ENCODE results near the gene ITFG1.
"Not testable (repeated sequence)": the region's sequence is repeated elsewhere in the genome, so short reads cannot be mapped to it uniquely, and the experiment has no call there.

Gene ITFG1

DNA sequence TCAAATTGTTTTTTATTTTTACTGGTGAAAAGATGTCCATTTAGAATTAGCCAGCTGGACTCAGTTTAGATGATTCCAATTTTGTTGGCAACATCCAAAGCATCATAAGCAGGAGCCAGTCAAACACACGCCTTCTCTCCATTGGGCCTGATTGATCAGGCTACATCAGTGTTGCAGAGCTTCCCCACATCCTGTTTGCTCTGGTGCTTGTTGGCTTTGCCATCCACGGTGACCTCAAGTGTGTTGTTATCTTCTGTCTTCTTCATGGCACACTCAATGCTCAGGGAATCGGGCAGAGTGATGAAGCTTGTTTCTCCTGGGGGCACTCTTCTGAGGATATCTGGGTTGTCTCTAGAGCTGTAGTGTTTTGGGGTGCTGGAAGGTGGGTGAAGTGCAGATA, 310.8 kb downstream of the ITFG1 start:
- peaks cover 4 to 7% of the 10 kb centered on the region in 2 donors for H3K27me3 ChIP-seq (ENCODE audit: control insufficient read depth in 2 of 2, insufficient read depth in 2 of 2, low read length in 2 of 2)
- no peak overlapping the region for H3K9ac ChIP-seq (ENCODE audit: low read depth in 1 of 2, low read length in 2 of 2)
- peaks cover 4 to 5% of the 10 kb centered on the region in 2 donors for H3K36me3 ChIP-seq (ENCODE audit: control insufficient read depth in 2 of 2, insufficient read depth in 2 of 2, low read length in 2 of 2)
- no peak overlapping the region for H3K4me3 ChIP-seq (ENCODE audit: low read length in 2 of 2)
- H3K27ac ChIP-seq (ENCODE audit: low read depth in 2 of 2, low read length in 2 of 2) = no peak overlapping the region
- no peaks in the 10 kb centered on the region for H3K9me3 ChIP-seq (ENCODE audit: control insufficient read depth in 2 of 2, low read length in 2 of 2)
- no peaks in the 10 kb centered on the region for H3K4me1 ChIP-seq (ENCODE audit: control insufficient read depth in 2 of 2, insufficient read depth in 2 of 2, low read length in 2 of 2)

DNA sequence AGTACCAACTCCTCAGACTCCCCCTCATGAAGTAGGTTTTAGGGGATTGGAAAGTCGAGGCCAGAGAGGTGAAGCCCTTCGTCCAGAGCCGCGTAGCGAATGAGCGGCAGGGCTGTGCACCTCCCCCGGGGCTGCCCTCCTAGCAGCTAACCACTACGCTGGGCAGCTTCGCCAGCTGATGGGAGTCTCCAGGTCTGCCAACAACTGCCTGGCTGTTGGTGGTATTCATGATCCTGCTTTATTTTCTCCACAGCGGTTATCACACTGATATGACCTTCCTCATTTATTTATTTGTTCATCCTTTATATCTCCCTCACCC, 316.3 kb downstream of the ITFG1 start:
- Histone ChIP-seq H3K27me3 (ENCODE audit: control insufficient read depth in 2 of 2, insufficient read depth in 2 of 2, low read length in 2 of 2) (peaks cover 12 to 20% of the 10 kb centered on the region in 2 donors), H3K4me1 (ENCODE audit: control insufficient read depth in 2 of 2, insufficient read depth in 2 of 2, low read length in 2 of 2) (peaks cover 9 to 13% of the 10 kb centered on the region in 2 donors), H3K9ac (ENCODE audit: low read depth in 1 of 2, low read length in 2 of 2) (no peak overlapping the region), H3K4me3 (ENCODE audit: low read length in 2 of 2) (peak overlapping the region; percentile 40 to 69), H3K36me3 (ENCODE audit: control insufficient read depth in 2 of 2, insufficient read depth in 2 of 2, low read length in 2 of 2) (no peaks in the 10 kb centered on the region), H3K9me3 (ENCODE audit: control insufficient read depth in 2 of 2, low read length in 2 of 2) (no peaks in the 10 kb centered on the region), H3K27ac (ENCODE audit: low read depth in 2 of 2, low read length in 2 of 2) (no peak overlapping the region)

DNA sequence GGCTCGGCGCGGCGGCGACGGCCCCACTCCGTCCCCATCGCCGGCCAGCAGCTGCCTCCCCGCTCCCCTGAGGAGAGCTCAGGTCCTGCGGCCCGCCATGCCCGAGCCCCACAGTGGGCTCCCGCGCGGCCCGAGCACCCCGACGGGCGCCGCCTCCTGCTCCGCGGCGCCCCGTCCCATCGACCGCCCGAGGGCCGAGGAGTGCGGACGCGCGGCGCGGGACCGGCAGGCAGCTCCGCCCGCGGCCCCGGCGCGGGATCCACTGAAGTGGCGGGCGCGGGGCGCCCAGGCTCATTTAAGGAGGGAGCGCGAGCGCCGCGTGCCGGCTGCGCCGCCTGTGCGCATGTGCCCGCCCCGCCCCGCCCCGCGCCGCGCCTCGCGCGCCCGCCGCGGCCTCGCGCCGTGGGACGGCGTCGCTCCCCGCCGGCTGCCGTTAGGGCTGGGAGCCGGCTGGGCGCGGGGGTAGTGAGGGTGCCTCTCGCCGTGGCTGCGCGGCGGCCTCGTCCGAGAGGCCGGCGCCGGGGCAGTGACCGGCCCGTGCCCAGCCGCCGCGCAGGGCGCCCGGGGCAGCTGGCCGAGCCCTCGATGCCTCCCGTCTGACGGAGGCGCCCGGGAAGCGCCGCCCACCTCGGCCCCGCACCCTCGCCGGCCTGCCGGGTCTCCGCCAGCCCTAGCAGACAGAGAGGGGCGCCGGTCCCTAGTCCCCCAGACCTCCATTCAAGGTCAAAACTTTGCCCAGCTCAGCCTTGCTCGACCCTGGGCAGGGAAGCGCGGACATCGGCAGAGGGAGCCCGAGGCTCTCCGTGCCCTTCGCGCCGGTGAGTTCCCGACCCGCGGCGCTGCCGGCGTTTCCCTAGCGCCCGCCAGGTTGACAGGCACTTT, 316.9 kb downstream of the ITFG1 start, which contains the start of gene NETO2:
NETO2 (minus strand) TSS at position 269 of the 882 bp plus-strand sequence. CDS start 333 bp downstream, outside the sequence.
- peak within 1 kb of the TSS; percentile 72 to 86 for H3K4me3 ChIP-seq (ENCODE audit: low read length in 2 of 2)
- H3K9ac ChIP-seq (ENCODE audit: low read depth in 1 of 2, low read length in 2 of 2) = peak within 1 kb of the TSS in 1 of 2 donors; percentile 38
- H3K27me3 ChIP-seq (ENCODE audit: control insufficient read depth in 2 of 2, insufficient read depth in 2 of 2, low read length in 2 of 2) = peaks cover 12 to 20% of the 10 kb centered on the region in 2 donors
- peaks cover 9 to 13% of the 10 kb centered on the region in 2 donors for H3K4me1 ChIP-seq (ENCODE audit: control insufficient read depth in 2 of 2, insufficient read depth in 2 of 2, low read length in 2 of 2)
- H3K27ac ChIP-seq (ENCODE audit: low read depth in 2 of 2, low read length in 2 of 2) = peak within 1 kb of the TSS in 1 of 2 donors; percentile 63
- no peaks in the 10 kb centered on the region for H3K36me3 ChIP-seq (ENCODE audit: control insufficient read depth in 2 of 2, insufficient read depth in 2 of 2, low read length in 2 of 2)
- H3K9me3 ChIP-seq (ENCODE audit: control insufficient read depth in 2 of 2, low read length in 2 of 2) = no peaks in the 10 kb centered on the region

DNA sequence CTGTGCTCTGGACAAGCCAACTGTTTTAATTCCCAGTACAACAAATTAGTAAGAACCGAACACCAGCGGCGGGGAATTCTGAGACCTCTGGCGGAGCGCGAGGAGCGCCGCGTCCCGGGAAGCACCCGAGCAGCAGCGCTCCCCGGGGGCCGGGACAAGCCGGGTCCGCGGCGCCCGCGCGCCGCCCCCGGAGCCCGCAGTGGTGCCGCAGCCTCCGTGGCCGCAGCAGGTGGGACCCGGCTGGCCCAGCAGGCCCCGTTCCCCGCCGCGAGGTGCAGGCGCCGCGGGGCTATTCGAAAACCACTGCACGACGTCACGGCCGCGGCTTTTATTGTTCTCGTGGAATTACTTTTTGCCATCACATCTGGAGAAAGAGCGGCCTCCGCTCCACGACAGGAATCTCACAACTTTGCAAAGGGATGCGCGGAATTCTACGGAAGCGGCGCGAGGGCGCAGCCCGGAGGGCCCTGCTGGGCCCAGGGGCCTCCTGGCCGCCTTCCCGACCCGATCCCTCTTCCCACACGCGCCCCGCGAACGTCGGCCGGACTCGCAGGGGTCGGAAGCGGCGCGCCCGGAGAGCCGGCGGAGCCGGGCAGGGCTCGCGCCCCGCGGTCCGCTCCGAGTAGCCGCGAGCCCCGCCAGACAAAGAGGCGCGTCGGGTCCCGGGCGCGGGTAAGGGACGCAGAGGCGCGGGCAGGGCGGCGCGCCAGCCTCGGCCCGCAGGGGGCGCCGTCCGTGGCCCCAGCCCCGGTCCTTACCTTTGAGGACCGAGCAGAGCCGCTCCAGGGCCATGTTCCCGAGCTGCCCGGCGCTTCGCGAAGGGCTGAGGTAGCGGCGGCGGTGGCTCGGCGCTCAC, 317.8 kb downstream of the ITFG1 start:
- Histone ChIP-seq H3K4me1 (ENCODE audit: control insufficient read depth in 2 of 2, insufficient read depth in 2 of 2, low read length in 2 of 2) (peaks cover 9 to 13% of the 10 kb centered on the region in 2 donors), H3K9me3 (ENCODE audit: control insufficient read depth in 2 of 2, low read length in 2 of 2) (no peaks in the 10 kb centered on the region), H3K9ac (ENCODE audit: low read depth in 1 of 2, low read length in 2 of 2) (peak overlapping the region; percentile 32 to 38), H3K4me3 (ENCODE audit: low read length in 2 of 2) (peak overlapping the region; percentile 72 to 86), H3K27me3 (ENCODE audit: control insufficient read depth in 2 of 2, insufficient read depth in 2 of 2, low read length in 2 of 2) (peaks cover 12 to 20% of the 10 kb centered on the region in 2 donors), H3K27ac (ENCODE audit: low read depth in 2 of 2, low read length in 2 of 2) (peak overlapping the region in 1 of 2 donors; percentile 63), H3K36me3 (ENCODE audit: control insufficient read depth in 2 of 2, insufficient read depth in 2 of 2, low read length in 2 of 2) (no peaks in the 10 kb centered on the region)

DNA sequence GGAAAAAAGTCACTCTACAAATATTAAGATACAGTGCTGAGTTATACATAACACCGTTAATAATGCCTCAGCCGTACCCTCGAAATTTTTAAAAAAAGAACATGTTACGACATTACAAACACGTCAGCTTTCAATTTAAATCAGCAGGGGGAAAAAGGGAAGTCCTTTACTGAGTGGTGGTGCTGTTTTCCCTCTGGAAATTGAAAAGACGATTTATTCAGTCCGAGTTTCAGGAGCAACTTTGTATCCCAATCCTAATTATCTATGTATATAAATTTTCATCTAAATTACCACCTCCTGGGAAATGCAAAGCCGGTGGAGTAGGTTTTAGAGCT, 318.4 kb downstream of the ITFG1 start:
- Histone ChIP-seq H3K36me3 (ENCODE audit: control insufficient read depth in 2 of 2, insufficient read depth in 2 of 2, low read length in 2 of 2) (no peaks in the 10 kb centered on the region), H3K27me3 (ENCODE audit: control insufficient read depth in 2 of 2, insufficient read depth in 2 of 2, low read length in 2 of 2) (peaks cover 12 to 20% of the 10 kb centered on the region in 2 donors), H3K27ac (ENCODE audit: low read depth in 2 of 2, low read length in 2 of 2) (no peak overlapping the region), H3K9me3 (ENCODE audit: control insufficient read depth in 2 of 2, low read length in 2 of 2) (no peaks in the 10 kb centered on the region), H3K4me1 (ENCODE audit: control insufficient read depth in 2 of 2, insufficient read depth in 2 of 2, low read length in 2 of 2) (peaks cover 9 to 13% of the 10 kb centered on the region in 2 donors), H3K9ac (ENCODE audit: low read depth in 1 of 2, low read length in 2 of 2) (peak overlapping the region in 1 of 2 donors; percentile 32), H3K4me3 (ENCODE audit: low read length in 2 of 2) (peak overlapping the region; percentile 72 to 86)

DNA sequence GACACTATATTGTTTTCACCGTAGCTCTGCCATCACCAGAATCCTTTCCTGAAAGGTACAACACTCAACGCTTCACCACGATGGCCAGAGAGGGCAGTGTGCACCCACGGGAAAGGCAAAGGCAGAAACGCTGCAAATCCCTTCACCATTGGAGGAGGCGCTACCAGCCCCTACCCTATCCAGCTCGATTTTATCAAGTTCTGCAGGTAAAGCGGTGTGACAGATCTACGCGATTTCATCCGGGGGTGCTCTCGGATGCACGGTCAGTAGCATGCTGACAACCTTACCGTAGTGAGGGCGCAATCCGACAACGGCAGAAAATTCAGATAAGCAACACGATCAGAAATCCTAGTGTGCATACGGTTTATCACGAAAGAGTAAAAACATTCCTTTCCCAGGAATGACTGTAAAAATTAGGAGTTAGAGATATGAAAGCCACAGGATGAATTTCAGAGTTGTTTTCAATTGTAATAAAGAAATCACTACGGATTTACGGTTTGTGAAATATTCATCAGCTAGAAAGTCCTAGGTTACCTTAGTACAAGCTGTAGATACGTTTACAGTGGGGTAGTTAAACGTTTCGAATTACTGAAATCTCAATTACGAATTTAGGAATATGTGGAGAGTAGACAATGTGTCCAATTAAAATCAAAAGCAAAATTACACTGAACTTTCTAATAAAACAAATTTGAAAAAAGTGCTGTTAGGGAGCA, 318.9 kb downstream of the ITFG1 start:
- Histone ChIP-seq H3K27me3 (ENCODE audit: control insufficient read depth in 2 of 2, insufficient read depth in 2 of 2, low read length in 2 of 2) (peaks cover 12 to 20% of the 10 kb centered on the region in 2 donors), H3K4me1 (ENCODE audit: control insufficient read depth in 2 of 2, insufficient read depth in 2 of 2, low read length in 2 of 2) (peaks cover 9 to 13% of the 10 kb centered on the region in 2 donors), H3K36me3 (ENCODE audit: control insufficient read depth in 2 of 2, insufficient read depth in 2 of 2, low read length in 2 of 2) (no peaks in the 10 kb centered on the region), H3K27ac (ENCODE audit: low read depth in 2 of 2, low read length in 2 of 2) (no peak overlapping the region), H3K4me3 (ENCODE audit: low read length in 2 of 2) (peak overlapping the region; percentile 72 to 86), H3K9me3 (ENCODE audit: control insufficient read depth in 2 of 2, low read length in 2 of 2) (no peaks in the 10 kb centered on the region), H3K9ac (ENCODE audit: low read depth in 1 of 2, low read length in 2 of 2) (peak overlapping the region in 1 of 2 donors; percentile 18)

DNA sequence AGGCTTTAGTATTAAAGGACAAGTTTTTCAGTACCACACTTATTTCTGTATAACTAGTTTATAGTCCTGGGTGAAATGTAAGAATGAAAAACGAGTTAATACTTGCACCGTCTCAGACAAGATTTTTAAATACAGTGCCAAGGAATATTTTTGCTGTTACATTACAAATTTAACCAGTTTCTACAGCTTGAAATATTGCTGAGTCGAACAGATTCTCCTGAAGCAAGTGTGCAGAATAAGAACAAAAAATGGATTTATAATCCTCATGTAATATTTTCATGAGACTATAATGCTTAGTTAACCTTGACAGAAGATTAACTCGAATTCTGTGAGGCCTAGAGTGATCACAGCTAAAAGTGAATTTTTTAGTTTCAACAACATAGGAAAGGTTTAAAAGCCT, 320.2 kb downstream of the ITFG1 start:
- peaks cover 9 to 13% of the 10 kb centered on the region in 2 donors for H3K4me1 ChIP-seq (ENCODE audit: control insufficient read depth in 2 of 2, insufficient read depth in 2 of 2, low read length in 2 of 2)

DNA sequence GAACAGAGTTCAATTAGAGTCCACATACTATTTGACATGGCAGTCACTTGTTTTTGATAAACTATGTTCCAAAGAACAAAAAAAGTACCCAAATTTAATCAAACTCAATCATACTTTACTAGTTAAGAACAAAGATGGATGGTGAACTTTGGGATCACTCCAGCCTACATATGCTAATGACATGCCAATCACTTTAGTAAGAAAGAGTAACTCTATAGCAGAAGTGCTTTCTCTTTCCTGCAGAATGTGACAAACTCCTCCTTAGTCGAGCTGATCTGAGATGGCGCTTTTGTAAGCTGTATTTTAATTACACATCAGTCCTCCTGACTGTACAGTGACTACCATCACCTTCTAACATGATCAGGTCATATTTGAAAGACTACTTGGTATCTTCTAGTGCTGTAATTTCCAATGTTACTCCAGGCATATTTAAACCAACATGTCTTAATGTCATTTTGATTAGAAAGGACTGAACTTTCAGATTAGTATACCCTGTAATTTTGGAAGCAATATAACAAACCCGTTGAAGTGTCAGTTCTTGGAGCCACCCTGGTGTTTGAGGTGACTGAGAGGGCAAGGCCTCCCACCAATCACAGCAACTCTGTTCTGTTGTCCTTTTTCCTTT, 321.2 kb downstream of the ITFG1 start:
- Histone ChIP-seq H3K4me1 (ENCODE audit: control insufficient read depth in 2 of 2, insufficient read depth in 2 of 2, low read length in 2 of 2) (peaks cover 12% of the 10 kb centered on the region in 2 donors), H3K27ac (ENCODE audit: low read depth in 2 of 2, low read length in 2 of 2) (no peak overlapping the region), H3K27me3 (ENCODE audit: control insufficient read depth in 2 of 2, insufficient read depth in 2 of 2, low read length in 2 of 2) (peaks cover under 1 to 13% of the 10 kb centered on the region in 2 donors)

More for the DNA sequence above, 320.2 kb downstream of the ITFG1 start:
- H3K9me3 ChIP-seq (ENCODE audit: control insufficient read depth in 2 of 2, low read length in 2 of 2) = no peaks in the 10 kb centered on the region
- no peak overlapping the region for H3K9ac ChIP-seq (ENCODE audit: low read depth in 1 of 2, low read length in 2 of 2)
- H3K27ac ChIP-seq (ENCODE audit: low read depth in 2 of 2, low read length in 2 of 2) = no peak overlapping the region
- H3K36me3 ChIP-seq (ENCODE audit: control insufficient read depth in 2 of 2, insufficient read depth in 2 of 2, low read length in 2 of 2) = no peaks in the 10 kb centered on the region
- H3K4me3 ChIP-seq (ENCODE audit: low read length in 2 of 2) = no peak overlapping the region
- peaks cover 11 to 20% of the 10 kb centered on the region in 2 donors for H3K27me3 ChIP-seq (ENCODE audit: control insufficient read depth in 2 of 2, insufficient read depth in 2 of 2, low read length in 2 of 2)

DNA sequence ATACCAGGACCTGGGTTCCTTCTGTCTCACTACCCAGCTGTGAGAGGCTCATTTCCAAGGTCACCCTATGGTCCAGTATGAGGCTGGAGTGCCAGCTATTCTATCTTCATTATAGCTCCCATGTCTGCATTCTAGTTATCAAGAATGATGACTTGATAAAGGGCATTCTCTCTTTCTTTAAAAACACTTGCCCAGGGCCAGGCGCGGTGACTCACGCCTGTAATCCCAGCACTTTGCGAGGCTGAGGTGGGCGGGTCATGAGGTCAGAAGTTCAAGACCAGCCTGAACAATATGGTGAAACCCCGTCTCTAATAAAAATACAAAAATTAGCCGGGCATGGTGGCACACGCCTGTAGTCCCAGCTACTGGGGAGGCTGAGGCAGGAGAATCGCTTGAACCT, 322.9 kb downstream of the ITFG1 start:
- H3K4me3 ChIP-seq (ENCODE audit: low read length in 2 of 2); H3K27ac ChIP-seq (ENCODE audit: low read depth in 2 of 2, low read length in 2 of 2); H3K9me3 ChIP-seq (ENCODE audit: control insufficient read depth in 2 of 2, low read length in 2 of 2); H3K27me3 ChIP-seq (ENCODE audit: control insufficient read depth in 2 of 2, insufficient read depth in 2 of 2, low read length in 2 of 2); H3K36me3 ChIP-seq (ENCODE audit: control insufficient read depth in 2 of 2, insufficient read depth in 2 of 2, low read length in 2 of 2); H3K9ac ChIP-seq (ENCODE audit: low read depth in 1 of 2, low read length in 2 of 2); H3K4me1 ChIP-seq (ENCODE audit: control insufficient read depth in 2 of 2, insufficient read depth in 2 of 2, low read length in 2 of 2): not testable (repeated sequence)

More for the DNA sequence above, 321.2 kb downstream of the ITFG1 start:
- no peaks in the 10 kb centered on the region for H3K9me3 ChIP-seq (ENCODE audit: control insufficient read depth in 2 of 2, low read length in 2 of 2)
- H3K36me3 ChIP-seq (ENCODE audit: control insufficient read depth in 2 of 2, insufficient read depth in 2 of 2, low read length in 2 of 2) = no peaks in the 10 kb centered on the region
- no peak overlapping the region for H3K9ac ChIP-seq (ENCODE audit: low read depth in 1 of 2, low read length in 2 of 2)
- no peak overlapping the region for H3K4me3 ChIP-seq (ENCODE audit: low read length in 2 of 2)

Measured in mucosa of rectum (tissue), 2 donors.